Breast epithelium (tissue), 3 donors: Measurements from ENCODE around the gene ZNF737.

ENCODE experiments used
- POLR2A ChIP-seq: fragments of 450-650 bp; IDR thresholded peaks from one replicate; pipeline ENCODE4 v1.6.1; 2016; ENCODE audit warnings: antibody characterized with exemption, mild to moderate bottlenecking, moderate library complexity
- POLR2AphosphoS5 ChIP-seq, 3 donors: sonication (generic); formaldehyde crosslinking; IDR thresholded peaks; one replicate each; pipeline ENCODE4 v1.6.1; 2017; ENCODE audit warnings: antibody characterized with exemption in 3 of 3

DNA sequence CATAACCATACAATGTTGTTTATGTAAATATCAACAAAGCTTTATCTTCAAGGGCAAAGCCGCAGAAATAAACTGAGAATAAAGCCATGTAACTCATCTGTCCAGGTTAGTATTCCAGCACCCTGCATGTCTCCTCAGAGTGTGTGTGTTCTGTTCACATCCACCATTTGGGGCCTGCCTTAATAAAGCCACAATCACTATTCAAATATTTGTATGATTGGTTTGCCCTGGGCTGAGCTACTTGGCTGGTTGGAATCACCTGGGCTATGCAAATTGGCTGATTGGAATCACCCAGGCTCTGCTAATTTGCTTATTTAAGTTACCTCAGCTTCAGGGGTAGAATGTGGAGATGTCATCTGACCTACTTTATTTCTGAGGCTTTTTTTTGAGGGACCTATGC lies 42.4 kb upstream of the ZNF737 start:
- TF ChIP-seq POLR2AphosphoS5 (IDR thresholded peaks at IDR 0.05) (no peak), POLR2A (no peak)
